ENCODE measurements around the gene TEX12.

GRCh38 chr11:112162761-112163546, 4.2 kb upstream of the TEX12 start:
- TF ChIP-seq, protein P1, sequence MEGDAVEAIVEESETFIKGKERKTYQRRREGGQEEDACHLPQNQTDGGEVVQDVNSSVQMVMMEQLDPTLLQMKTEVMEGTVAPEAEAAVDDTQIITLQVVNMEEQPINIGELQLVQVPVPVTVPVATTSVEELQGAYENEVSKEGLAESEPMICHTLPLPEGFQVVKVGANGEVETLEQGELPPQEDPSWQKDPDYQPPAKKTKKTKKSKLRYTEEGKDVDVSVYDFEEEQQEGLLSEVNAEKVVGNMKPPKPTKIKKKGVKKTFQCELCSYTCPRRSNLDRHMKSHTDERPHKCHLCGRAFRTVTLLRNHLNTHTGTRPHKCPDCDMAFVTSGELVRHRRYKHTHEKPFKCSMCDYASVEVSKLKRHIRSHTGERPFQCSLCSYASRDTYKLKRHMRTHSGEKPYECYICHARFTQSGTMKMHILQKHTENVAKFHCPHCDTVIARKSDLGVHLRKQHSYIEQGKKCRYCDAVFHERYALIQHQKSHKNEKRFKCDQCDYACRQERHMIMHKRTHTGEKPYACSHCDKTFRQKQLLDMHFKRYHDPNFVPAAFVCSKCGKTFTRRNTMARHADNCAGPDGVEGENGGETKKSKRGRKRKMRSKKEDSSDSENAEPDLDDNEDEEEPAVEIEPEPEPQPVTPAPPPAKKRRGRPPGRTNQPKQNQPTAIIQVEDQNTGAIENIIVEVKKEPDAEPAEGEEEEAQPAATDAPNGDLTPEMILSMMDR (IDR thresholded peaks at IDR 0.05): no peak
- TF ChIP-seq POLR2A (IDR thresholded peaks at IDR 0.05): no peak
